ENCODE results near the gene ETV1.

ETV1 gene

DNA sequence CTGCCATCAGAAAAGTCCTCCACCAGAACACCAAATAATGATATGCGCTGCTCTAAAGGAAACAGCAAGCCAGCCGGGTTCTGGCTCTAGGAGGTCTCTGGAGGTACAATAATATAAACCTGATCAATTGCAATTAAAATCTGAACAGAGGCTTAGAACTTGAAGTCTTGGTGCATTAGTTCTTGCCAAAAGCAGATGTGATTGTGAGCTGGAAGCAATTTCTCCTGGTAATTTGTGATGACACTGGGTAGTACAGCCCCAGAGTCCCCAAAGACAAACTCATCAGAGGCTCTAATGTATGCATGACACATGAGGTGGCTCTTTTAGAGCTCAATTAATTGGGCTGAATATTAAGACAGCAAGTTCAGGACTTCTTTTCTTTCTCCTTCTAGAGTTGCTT is 3.3 kb downstream of the ETV1 start:
- no peak for DNase-seq

DNA sequence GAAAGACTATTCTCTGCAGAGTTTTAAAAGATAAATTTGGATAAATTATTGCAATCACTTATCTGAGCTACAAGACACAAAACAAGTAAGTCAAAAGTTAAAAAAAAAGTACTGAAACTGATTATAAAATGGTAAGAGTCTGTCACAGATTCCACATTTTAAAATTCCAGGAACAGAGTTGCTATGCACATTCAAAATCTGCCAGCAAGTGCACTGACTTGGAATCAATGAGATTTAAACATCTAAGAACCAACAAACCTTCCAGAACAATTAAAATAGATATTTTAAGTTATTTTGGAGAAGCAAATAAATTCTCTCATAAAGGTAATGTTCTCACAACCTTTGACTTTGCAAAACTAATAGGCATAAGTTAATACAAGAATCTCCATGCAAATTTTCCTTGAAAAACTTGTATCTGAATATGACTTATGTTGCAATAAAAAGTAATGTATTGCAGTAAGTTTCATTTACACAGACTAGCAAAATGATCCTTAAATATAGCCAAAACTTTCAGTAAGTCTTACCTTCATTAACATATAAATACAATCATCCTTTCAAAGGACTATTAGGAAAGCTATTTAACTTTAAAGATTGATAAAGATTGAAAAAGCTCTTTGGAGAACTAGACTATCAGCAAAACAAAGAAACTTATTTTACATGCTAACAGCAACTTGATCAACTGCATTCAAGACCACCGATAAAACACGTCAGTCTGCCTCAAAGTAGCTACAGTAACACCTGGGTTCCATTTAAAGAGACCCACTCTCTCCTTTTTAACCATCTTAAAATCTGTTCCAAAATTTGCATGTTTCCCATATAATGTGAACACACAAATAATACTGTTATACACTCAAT is 4.4 kb downstream of the ETV1 start:
- no peak for DNase-seq

DNA sequence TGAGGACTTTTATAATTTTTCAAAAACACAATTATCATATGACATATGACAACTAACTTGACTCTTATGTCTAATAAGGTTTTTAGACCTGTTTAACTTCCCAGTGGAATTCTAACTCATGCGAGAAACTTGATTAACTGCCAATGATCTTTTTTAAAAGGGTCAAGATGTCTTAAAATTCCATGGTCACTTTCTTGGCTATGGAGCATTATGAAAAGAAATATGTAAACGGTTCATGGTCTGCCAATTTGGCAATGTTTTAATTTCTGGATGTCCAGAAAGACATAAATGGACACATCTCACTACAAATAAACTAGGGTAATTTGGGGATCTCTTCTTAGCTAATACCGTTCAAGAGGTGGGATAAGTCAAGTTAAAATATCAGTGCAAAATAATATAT is 5.4 kb downstream of the ETV1 start:
- no peak for DNase-seq

DNA sequence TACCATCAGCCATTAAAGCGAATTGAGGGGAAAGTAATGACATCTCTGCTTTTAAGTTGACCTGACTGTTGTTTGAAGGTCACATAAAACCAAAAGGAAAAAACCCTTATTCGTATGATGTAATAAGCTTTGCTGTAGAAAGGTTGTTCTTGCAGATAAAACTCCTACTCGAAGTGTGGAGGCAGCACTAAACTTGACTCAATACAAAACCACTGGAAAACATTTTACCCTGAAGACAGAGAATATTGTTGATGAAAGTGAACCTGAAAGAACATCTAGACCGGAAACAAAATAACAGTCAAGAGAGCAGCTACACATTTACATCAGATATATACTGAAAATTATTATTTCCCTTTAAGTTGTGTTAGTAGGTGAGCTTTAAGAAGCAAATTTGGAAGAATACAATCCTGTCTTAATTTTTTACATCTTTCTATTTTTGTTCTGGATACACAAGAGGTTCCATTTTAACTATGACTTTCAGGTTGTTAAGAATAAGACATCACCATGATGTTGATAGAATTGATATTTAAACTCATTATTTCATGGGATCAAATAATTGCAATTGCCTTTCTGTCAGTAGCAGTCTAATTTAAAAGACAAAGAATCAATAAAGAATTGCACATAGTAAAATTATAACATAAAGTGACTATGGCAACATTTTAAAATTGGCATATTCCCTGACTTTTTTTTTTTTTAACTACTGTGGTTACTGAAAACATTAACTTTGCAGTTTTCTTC is 6.4 kb downstream of the ETV1 start:
- no peak for DNase-seq

DNA sequence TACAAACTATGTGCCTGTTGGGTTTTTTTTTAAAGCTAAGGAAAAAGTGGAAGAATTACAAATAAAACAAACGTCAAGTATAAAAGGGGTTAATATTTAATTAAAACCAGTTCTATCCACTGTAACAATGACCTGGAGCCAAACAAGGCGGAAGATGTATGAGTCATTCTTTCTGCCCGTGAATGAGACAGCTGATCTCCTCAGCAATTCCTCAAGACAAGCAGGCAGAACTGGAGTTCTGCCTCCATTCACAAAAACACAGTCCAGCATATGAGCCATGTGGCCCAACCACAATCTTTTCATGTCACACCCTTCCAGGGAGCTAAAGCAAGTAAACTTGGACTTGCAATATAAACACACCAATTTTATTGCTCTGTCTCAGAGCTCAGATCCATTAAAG is 8.4 kb downstream of the ETV1 start:
- DNase-seq: no peak

DNA sequence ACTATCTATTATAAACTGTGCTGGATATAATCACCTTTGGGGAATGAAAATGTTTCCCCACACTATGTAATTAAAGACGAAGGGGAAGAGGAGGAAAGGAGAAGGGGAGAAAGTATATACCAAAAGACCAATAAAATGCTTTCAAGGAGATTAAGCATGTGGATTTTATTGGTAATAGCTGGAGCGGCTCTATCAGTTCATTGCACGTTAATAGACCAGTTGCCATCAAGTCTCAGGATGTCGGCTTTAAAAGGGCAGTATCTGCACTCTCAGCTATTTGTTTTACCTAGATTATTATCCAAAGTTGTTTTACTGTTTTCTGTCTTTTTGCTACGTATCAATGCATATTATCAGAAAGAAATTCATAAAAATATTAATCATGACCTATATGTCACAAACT is 9.0 kb downstream of the ETV1 start:
- no peak for DNase-seq

DNA sequence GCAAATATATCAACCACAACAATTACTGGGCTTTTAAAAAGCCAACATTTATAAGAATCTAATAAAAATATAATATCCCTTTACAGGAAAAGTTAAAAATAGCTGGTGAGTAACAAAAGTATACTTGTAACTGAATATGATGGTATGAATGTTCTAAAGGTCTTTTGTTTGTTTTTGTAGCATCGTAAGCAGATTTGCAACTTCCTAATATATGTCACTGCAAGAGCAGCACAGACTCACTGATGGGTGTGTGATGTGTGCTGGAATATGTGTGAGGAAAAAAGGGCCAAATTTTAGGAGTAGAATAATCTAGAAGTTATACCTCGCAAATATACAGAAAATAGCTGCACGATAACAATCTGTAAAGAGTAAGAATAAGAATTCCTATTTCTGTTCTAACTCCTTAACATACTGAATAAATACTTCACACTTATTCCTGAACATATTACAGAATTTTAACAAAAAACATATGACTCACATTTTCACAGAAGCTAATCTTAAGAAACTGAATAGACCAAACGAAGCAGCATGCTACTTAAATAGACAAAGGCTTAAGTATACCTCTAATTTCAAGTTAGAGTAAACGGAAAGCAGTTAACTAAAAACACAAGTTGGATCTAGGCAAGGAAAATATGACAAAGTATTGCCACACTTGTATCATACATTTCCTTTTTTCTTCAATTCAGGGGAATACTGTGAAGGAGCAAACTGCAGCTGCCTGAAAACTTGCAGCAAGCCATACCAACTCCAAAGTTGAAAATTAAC is 9.6 kb downstream of the ETV1 start:
- no peak for DNase-seq

DNA sequence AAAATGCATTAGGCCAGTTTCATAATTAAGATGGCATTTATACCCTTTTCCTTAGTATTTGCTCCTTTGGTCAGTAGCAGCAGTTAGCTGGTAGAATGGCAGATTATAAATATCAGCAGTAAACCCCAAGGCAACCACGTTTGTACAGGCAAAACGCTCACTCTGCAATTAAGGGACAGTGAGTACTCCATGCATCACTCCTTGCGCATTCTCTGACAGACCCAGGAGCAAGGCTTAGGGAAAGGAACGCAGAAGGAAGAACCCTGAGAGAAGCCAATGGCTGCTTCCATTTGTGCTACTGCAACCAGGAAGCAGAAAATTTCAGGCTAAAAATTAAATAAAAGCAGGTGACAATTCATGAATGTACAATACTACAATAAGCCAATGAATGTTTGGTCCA is 12.9 kb downstream of the ETV1 start:
- DNase-seq: no peak

DNA sequence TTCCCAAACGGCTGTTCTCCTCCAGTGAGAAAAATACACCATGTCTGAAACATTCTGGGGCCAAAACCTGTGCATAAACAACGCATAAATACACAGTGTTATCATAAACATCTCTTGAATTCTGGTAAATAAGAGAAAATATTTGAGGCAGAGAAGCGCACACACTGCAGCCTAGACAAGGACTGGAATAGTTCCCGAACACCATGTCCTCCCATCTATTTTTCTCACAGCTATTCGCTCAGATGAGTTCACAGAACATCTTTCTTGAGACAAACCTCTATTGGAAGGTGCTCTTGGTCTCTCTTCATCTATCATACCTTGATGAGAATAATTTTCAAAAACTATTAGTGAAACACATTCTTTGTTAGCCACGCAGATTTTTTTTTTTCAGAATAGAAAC is 24.4 kb downstream of the ETV1 start:
- DNase-seq: no peak

DNA sequence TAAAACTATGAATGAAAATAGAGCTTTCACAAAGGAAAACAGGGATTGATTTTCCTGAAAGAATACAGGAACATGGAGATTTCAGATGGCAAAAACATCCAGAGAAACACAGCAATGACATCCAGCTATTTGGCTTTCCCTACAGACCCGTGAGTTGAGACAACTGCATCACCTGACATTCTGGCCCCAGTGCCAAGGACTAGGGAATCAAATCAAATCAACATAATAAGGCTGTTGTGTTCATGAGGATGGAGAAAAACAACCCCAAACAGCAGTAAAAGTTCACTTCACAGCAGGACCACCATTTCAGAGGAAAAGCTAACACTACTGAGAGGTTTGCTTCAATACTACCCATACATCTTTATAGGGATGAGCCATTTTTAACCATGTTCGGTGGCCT is 25.5 kb downstream of the ETV1 start:
- DNase-seq: no peak

DNA sequence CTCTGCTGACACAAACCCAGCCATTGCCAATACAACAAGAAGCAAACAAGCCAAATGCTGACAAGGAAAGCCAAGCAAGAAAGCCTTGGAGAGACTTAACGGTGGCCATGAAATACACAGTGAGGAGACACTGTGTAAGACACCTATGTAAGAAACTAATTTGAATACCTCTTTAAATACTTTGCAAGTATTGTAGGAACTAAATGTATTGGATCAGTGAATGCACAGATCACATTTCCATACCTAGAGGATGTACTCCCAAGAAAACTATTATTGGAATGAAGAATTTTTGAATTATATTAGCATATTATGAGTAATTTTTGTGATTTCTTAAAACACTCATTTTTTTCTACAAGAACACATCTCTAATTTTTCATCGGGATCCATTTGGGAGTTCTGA is 34.0 kb downstream of the ETV1 start:
- no peak for DNase-seq

DNA sequence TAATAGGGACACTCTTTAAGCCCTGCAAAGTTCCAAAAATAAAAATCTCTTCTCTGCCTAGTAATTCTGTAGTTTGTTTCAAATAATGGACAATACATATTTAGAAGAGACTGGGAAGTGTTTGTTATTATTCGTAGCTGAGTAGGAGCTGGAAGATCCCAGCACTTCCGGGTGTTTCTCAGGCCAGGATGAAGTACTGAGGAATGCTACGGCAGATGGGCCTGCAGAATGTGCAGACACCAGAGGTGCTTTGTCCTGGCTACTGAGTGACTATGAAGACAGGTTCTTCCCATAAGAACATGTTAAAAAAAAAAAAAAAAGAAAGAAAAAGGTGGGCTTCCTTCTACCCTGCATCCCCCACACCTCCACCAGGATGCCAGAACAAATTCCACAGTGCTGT is 36.1 kb downstream of the ETV1 start:
- no peak for DNase-seq

DNA sequence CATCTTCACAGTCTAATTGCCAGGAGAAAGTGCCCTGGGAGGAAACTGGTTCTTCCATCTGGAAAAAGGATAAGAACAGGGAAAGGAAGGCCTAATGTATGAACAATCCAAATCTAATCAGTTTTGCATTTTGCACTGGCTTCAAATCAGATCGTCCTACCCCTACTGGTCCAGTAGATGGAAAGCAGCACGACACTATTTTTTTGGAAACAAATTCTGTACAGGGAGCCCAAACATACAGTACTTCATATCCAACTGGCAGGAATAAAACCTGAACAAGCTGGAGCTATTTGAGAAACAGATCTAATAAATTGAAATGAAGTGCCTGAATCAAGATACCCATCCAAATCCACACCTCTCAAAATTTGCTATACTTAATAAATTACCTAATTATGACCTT is 36.5 kb downstream of the ETV1 start:
- DNase-seq: no peak

DNA sequence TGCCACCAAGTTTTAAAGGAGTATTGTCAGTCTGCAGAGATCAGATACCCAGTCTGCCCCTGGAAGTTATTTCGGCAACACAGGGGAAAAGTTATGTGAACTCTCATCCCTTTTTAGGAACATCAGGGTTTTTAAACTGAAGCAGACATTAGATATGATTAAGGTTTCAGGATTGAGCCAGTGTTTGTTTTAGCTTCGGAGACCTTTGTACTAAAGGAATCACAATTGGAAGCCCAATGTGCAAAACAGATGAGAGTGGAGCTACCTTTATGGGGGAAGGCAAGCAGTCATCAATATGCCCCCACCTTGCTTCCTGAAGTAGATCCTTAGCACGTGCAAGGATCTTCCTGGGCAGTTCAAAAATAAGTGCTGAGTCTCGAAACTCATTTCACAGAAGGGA is 39.5 kb downstream of the ETV1 start:
- DNase-seq: no peak

DNA sequence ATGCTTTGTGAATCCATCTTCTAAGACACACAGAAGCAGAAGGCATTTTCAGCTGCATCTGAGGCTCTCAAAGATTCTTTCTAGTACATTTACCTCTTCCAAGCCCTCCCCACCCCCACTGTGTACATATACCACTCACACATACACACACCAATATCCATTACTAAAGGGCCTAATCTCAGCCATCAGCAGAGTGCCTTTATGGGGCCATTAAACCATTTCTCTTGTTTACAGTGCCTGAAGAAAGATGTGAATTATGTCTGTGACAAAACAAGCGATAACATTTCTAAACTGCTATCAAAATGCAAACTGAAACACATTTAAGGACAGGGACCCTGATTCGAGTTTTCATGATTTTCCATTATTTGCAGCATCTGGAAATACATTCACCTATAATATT is 40.0 kb downstream of the ETV1 start:
- DNase-seq: no peak

DNA sequence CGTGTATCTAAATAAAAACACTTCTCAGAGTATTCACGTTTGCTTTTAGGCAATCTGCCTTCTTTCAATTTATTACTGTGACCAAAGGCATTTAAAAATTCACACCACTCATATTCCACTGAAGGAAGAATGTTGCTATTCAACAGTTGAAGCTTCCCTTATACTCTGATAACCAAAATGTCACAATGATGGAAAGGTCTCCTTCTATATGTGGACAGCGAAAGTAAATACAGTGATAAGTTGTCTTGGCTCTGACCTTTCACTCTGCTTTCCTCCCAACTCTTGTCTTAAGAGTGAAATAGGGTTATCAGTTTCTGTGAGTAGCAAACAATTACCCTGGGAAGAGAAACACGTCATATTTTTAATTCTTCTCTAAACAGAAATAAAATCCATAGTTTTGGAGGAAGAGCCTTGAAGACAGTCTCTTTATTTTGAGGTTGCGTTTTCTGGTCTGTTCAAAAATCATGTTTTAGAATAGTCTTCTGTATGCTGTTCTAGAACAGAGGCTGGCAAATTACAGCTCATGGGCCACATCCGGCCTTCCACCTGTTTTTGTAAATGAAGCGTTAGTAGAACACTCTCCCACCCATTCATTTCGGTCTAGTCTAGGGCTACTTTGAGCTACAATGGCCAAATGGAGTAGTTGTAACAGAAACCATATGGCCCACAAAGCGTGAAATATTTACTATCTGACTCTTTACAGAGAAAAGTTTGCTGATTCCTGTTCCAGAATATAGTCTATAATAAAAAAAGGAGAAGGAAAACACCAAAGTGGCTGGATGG is 41.3 kb downstream of the ETV1 start:
- no peak for DNase-seq

DNA sequence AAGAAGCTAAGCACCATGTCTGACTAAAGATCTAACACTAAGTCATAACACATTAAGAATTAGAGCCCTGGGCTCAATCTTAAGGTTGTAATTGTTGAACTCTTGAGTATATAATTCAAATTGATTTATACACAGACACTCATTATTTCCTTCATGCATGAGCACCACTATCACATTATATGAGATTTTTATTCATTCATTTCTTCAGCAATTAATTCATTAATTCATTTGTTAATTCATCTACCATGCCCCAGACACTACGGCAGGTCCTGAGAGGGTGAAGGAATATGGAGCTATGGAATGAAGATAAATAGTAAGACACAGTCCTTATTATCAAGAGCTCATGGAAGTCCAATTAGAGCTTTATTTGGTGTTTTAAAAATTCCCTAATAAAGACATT is 41.9 kb downstream of the ETV1 start:
- DNase-seq: no peak

DNA sequence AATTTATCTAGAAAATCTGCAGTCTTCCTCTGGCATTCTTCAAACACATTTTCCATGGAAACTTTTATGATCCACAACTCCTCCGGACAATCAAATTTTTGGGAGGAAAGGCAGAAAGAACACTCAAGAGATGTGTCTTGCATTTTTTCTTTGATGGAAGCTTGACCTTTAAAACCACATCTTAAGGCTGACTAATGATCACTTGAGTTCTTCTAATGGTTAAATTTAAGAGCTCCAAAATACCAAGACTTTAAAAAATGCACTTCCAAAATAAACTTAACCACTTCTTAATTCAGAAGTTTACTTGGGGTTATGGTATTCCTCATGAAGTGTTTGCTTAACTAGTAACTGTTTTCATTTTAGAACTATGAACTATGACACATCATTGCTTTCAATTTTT is 43.3 kb downstream of the ETV1 start:
- no peak for DNase-seq

DNA sequence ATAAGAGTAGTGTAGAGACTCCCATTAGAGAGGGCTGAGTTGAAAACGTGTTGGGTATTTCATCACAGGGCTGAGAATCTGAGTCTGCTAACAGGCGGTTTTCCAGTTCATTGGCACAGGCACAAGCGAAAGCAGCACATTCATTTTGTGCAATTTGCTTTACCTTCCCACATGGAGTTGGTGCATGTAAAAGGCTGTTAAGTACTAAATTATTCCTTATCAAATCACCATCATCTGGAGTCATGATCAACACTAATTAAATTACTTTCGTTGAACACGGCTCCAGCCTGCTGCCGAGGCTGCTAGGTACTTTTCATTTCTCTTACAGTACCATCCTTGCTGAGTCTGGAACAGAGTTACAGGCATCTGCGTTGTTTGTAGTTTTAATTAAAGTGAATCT is 43.8 kb downstream of the ETV1 start:
- DNase-seq: no peak

DNA sequence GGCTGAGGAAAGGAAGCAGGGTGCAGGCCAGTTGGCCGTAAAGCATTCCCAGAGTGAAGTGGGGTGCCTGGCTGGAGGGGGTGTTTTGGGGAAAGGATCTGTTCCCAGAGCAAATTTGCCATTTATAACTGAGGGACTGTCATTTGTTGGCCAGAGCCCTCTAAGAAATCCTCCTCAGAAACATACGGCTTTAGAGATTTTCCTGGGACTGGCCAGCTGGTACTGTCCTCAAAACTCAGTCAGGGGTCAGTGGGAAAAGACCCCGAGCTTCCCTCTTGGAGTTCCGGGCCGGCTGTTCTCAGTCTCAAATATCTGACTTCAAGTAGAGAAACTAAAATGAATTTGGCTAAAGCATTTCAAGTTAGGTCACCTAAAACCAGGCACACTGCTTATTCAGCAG is 55.9 kb downstream of the ETV1 start:
- DNase-seq: no peak

DNA sequence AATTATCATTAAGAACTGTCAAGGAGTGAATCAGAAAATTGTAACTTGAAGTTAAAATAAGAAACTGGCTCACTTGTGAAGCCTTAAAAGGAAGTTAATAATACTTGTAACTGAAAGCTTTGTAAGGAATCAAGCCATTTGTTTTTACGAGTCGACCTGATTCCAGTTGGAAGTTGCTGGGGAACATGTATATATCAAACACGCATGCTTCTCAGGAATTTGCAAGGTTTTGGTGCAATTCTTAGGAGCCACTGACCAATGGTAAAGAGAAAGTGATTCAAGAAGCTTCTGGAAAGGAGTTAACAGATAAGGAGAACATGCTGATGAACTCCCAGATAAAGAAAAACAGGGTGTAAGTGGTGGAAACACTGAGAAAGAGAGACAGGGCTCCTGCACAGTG is 56.4 kb downstream of the ETV1 start:
- DNase-seq: no peak

DNA sequence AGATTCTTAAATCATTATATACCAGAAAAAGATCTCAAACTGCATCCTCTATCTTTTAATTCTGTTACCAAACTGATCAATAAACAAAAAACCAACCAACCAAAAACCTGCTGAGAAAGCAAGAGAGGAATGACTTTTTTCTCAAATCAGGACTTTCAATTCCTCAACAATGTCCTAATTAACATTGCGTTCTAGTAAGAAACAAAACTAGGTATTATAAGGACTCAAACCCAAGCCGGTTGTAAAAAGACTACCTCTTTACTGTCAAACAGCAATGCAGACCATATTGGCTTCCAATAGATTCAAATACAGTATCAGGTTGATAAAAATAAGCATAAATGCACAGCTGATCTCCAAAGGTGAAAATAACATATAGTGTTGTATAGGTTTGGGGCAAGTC is 57.3 kb downstream of the ETV1 start:
- DNase-seq: no peak

DNA sequence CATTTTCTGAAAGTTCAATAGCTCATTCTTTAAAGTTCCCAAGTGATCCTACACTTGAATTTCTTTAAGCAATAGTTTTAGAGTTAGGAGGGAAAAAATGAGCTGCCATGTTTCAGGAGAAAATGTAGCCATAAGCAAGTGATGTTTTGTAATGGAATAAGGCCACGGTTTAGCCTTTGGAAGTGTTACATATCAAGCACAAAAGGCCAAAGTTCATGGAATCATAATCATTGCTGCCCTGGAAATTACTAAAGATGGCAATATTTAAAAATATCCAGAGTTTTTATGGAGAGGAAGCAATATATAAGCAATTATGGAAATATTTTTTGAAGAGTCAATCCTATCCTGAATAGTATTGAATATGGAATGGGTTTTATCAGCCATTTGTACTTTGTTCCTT is 68.4 kb downstream of the ETV1 start:
- DNase-seq: no peak
